Duodenal mucosa (tissue), 2 donors: ENCODE results near the gene ACADSB.

Experiments used
- H3K27ac ChIP-seq: one replicate; pipeline ENCODE4 v1.7.0; 2013; ENCODE audit warnings: low read depth, low read length
- H3K27me3 ChIP-seq, 2 donors: one replicate each; pipeline ENCODE4 v1.7.0; 2013; ENCODE audit warnings: low read length in 2 of 2, control low read depth in 1 of 2; ENCODE audit not compliant: insufficient read depth in 2 of 2, control insufficient read depth in 1 of 2
- H3K36me3 ChIP-seq, 2 donors: one replicate each; pipeline ENCODE4 v1.7.0; 2013; ENCODE audit warnings: low read length in 2 of 2, control low read depth in 1 of 2; ENCODE audit not compliant: insufficient read depth in 2 of 2, control insufficient read depth in 1 of 2
- H3K4me1 ChIP-seq, 2 donors: one replicate each; pipeline ENCODE4 v1.7.0; 2013; ENCODE audit warnings: low read length in 2 of 2, control low read depth in 1 of 2; ENCODE audit not compliant: insufficient read depth in 2 of 2, control insufficient read depth in 1 of 2
- H3K4me3 ChIP-seq, 2 donors: one replicate each; pipeline ENCODE4 v1.7.0; 2013; ENCODE audit warnings: low read length in 2 of 2, low read depth in 1 of 2
- H3K9ac ChIP-seq, 2 donors: one replicate each; pipeline ENCODE4 v1.7.0; 2013; ENCODE audit warnings: low read length in 2 of 2, low read depth in 1 of 2
- H3K9me3 ChIP-seq, 2 donors: one replicate each; pipeline ENCODE4 v1.7.0; 2013; ENCODE audit warnings: low read length in 2 of 2, control low read depth in 1 of 2; ENCODE audit not compliant: control insufficient read depth in 1 of 2

The ACADSB gene

DNA sequence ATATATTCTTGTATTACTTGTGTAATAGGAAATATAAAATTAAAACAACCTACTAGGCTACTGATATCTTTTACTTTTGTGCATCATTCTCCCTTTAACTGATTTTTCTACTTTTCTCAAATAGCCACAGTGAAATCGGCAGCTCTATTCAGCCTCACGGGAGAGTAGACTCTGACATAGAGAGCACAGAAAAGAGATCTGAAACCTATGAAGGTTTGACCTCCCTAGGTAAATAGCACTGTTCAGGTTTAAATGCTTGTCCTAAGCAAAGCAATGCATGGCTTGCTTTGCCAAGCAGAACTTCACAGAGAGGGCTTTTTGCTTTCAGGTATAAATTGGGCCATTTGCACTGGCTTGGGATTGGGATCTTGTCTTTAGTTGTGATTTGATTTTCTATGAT lies 53.1 kb downstream of the ACADSB start:
- Histone ChIP-seq H3K4me3 (no peak overlapping the region), H3K27ac (no peak overlapping the region), H3K27me3 (peaks cover 2 to 3% of the 10 kb centered on the region in 2 donors), H3K9ac (no peak overlapping the region), H3K4me1 (no peaks in the 10 kb centered on the region), H3K9me3 (no peaks in the 10 kb centered on the region), H3K36me3 (no peaks in the 10 kb centered on the region)

DNA sequence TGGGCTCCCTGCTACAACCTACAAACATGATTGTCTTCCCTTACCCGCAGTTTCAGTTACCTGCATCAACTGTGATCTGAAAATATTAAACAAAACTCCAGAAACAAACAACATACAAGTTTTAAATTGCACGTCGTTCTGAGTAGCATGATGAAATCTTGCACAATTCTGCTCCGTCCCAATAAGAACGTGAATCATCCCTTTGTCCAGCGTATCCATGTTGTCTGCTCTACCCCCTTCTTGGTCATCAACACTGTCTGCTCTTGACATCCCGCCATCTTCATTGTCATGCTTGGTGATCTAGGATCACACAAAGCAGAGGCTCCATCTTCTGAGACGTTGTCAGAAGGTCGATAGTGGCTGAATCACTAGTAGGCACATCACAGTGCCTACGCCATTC lies 53.9 kb downstream of the ACADSB start:
- Histone ChIP-seq H3K27ac (no peak overlapping the region), H3K4me1 (no peaks in the 10 kb centered on the region), H3K36me3 (no peaks in the 10 kb centered on the region), H3K9me3 (no peaks in the 10 kb centered on the region), H3K27me3 (peaks cover 2 to 3% of the 10 kb centered on the region in 2 donors), H3K9ac (no peak overlapping the region), H3K4me3 (no peak overlapping the region)

DNA sequence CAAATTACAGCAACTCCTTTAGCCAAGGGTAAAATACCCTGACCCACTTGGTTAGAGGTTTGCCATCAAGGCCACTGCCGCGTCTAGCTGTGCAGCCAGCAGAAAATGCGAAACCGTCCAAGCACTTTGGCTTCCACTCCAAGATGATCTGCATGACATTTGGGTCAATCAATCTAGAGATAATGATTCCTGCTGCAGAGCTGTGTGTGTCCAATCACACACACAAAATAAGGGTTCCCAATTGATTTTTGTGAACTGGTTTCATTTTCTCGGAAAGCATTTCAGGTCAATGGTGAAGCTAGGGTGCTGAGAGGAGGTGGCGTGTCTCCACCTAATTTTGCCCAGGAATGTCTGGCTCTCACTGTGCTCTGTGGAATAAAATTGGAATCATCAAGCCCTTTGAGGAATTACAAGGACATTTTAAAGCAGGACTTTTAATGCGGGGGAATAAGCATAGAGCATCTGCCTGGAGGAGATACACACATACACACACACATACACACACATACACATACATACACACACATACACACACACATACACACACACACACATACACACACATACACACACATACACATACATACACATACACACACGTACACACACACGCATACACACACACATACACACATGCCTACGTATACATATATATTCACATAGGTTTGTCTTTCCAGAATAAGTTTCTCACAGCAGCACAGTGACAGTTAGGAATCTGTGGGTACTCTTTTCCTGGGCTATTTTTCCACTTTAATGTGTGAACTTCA lies 59.5 kb downstream of the ACADSB start:
- Histone ChIP-seq H3K4me1 (no peaks in the 10 kb centered on the region), H3K36me3 (no peaks in the 10 kb centered on the region), H3K4me3 (no peak overlapping the region), H3K27ac (no peak overlapping the region), H3K9me3 (no peaks in the 10 kb centered on the region), H3K27me3 (peaks cover 0 to 8% of the 10 kb centered on the region in 2 donors), H3K9ac (no peak overlapping the region)

DNA sequence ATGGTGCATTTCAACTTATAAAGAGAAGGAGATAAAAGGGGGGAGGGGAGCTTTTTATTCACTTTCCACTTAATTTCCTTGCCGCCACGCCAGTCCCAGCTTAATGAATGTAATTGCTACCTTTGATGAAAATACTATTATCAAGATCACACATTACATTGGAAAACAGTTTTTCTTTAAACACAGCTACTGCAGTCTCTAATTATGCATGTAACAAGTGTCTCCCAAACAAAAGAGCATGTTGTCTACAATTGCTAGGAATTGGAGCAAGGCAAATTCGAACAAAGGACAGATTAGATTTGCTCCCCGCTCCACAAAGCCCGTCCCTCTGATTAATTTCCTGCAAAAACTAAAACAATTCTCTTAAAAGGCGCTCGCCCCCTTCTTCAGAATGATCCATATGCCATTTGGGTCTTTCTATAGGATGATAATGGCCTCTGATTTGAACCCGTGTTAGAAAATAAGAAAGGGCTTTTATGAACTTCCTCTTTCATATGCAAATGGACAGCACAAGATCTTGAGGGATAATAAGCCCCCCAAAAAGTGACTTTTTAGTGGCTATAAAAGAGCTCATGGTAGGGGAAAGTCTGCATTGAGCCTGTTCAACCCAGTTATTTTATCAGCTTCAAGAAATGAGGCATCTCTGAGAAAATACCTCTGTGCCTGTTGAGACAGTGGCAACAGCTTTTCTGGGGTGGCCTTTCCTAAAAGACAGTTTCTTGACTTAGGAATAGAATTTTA lies 60.6 kb downstream of the ACADSB start:
- Histone ChIP-seq H3K4me3 (no peak overlapping the region), H3K36me3 (no peaks in the 10 kb centered on the region), H3K4me1 (no peaks in the 10 kb centered on the region), H3K9ac (no peak overlapping the region), H3K27ac (no peak overlapping the region), H3K27me3 (peaks cover 0 to 8% of the 10 kb centered on the region in 2 donors), H3K9me3 (no peaks in the 10 kb centered on the region)

DNA sequence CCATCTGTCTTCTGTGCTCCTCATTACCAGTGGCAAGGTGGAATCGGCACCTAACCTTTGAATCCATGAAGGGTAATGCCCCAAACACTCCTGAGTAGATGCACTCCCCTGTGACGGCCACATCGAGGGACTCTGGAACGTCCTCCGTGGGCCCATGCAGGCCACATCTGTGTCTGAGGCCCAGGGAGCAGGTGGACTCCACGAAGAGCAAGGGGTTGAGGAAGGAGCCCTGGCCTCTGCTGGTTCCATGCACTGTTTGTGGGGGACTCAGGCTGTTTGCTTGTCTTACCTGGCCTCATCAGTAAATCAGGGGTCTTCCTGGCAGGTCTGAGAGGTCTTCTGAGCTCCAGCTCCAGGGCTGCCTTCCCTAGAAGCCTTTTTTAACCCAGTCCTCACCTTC lies 64.4 kb downstream of the ACADSB start:
- Histone ChIP-seq H3K27me3 (peaks cover 0 to 5% of the 10 kb centered on the region in 2 donors), H3K9ac (no peak overlapping the region), H3K4me1 (no peaks in the 10 kb centered on the region), H3K9me3 (no peaks in the 10 kb centered on the region), H3K36me3 (no peaks in the 10 kb centered on the region), H3K4me3 (no peak overlapping the region), H3K27ac (no peak overlapping the region)

DNA sequence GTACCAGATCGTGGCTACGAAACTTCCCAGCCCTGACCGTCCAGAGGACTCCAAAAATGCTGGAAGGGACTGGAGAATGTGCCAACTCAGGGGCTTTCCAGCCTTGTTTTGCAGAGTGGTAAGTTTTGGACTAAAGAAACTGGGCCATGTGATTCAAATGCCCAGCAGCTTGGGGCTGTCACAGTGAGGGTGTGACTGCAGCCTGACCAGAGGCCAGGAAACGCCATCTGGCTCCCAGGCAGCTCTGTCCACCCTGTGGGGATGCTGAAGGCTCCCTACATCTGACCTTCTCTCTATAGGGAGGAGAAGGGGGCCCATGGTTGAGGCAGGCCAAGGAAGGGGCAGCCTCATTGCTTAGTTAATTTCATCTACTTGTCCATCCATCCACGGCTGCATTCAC lies 65.4 kb downstream of the ACADSB start:
- H3K4me1 ChIP-seq = no peaks in the 10 kb centered on the region
- no peaks in the 10 kb centered on the region for H3K9me3 ChIP-seq
- H3K27me3 ChIP-seq = peaks cover 0 to 5% of the 10 kb centered on the region in 2 donors
- no peak overlapping the region for H3K4me3 ChIP-seq
- no peak overlapping the region for H3K27ac ChIP-seq
- no peak overlapping the region for H3K9ac ChIP-seq
- no peaks in the 10 kb centered on the region for H3K36me3 ChIP-seq

DNA sequence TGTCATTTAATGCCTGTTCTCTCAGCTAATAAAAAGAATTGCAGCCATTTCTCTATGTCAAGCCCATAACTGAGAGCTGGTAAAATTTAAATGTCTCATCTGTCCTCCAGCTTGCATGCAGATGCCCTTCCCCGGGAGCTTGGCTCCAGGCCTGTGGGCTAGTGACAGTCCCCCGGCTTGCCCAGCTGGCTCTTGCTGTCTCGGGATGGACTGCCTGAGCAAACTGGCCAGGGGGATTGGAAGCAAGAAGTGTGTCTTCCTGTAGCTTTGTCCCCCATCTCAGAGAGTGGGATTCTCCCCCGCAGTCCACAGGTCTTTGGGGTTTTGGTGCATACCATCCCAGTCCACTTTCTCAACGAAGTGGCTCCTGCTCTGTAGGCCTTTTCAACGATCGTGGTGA lies 73.1 kb downstream of the ACADSB start:
- H3K9me3 ChIP-seq = no peaks in the 10 kb centered on the region
- no peaks in the 10 kb centered on the region for H3K4me1 ChIP-seq
- no peak overlapping the region for H3K27ac ChIP-seq
- no peaks in the 10 kb centered on the region for H3K36me3 ChIP-seq
- no peak overlapping the region for H3K9ac ChIP-seq
- no peaks in the 10 kb centered on the region for H3K27me3 ChIP-seq
- no peak overlapping the region for H3K4me3 ChIP-seq

DNA sequence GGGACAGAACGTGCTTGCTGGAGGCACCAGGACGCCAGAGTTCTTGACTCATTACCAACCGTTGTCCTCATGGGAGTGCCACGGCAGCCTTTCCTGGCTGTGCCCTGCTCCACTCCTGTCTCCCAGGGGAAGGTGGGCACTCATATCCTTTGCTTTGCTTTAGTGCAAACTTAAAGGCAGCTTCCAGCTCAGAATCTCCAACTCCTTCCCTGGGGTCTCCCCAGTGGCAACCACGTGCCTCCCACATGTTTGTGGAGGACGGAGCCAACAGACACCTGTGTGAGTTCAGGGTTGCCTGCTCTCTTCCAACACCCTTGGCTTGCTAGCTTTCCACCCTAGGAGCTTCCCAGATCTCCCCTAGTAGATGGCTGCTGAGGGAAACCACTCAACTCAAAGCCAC lies 75.0 kb downstream of the ACADSB start:
- H3K9me3 ChIP-seq = no peaks in the 10 kb centered on the region
- no peak overlapping the region for H3K9ac ChIP-seq
- H3K27me3 ChIP-seq = no peaks in the 10 kb centered on the region
- no peak overlapping the region for H3K4me3 ChIP-seq
- no peaks in the 10 kb centered on the region for H3K4me1 ChIP-seq
- H3K27ac ChIP-seq = no peak overlapping the region
- no peaks in the 10 kb centered on the region for H3K36me3 ChIP-seq

DNA sequence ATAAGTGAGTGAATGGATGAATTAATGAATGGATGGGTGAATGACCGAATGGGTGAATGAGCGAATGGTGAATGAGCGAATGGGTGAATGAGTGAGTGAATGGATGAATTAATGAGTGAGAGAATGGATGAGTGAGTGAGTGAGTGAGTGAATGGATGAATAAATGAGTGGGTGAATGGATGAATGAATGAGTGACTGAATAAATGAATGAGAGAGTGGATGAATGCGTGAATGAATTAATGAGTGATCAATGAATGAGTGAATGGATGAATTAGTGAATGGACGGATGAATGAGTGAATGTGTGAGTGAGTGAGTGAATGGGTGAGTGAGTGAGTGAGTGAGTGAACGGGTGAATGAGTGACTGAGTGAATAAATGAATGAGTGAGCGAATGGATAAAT lies 77.5 kb downstream of the ACADSB start:
- H3K27ac ChIP-seq = no peak overlapping the region
- no peak overlapping the region for H3K9ac ChIP-seq
- no peak overlapping the region for H3K4me3 ChIP-seq
- no peaks in the 10 kb centered on the region for H3K9me3 ChIP-seq
- no peaks in the 10 kb centered on the region for H3K36me3 ChIP-seq
- no peaks in the 10 kb centered on the region for H3K27me3 ChIP-seq
- no peaks in the 10 kb centered on the region for H3K4me1 ChIP-seq

DNA sequence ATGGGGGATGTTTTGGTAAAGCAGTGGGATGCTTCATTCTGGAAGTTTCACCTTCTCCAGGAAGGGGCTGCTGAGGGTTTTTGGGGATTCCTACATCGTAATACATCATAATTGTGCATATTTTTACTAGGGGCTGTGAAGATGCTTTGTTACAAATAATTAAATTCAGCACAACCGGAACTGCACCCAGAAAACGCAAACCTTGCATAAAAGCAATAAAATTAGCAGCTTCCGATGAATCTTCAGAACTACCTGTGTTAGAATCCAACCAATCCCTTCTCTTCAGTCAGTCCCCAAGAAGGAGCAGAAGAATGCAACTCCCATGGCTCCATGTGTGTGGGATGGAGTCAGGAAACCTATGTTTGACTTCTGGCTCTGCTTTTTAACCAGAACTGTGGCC lies 78.5 kb downstream of the ACADSB start:
- H3K9me3 ChIP-seq = no peaks in the 10 kb centered on the region
- no peaks in the 10 kb centered on the region for H3K36me3 ChIP-seq

More for the DNA sequence above, 78.5 kb downstream of the ACADSB start:
- Histone ChIP-seq H3K4me1 (no peaks in the 10 kb centered on the region), H3K27ac (no peak overlapping the region), H3K27me3 (no peaks in the 10 kb centered on the region), H3K9ac (no peak overlapping the region), H3K4me3 (no peak overlapping the region)
